ENCODE measurements around the gene PPP6R3. TPM values are rescaled to one million over a fixed set of nuclear protein-coding genes. Genes with fewer than 3 reads are reported as not detected.

PPP6R3 gene
- polyA plus RNA-seq, 1 of the 3 experiments (the other 2 are of a cell fraction) = 28.1 TPM

- TF ChIP-seq PBX3 (IDR thresholded peaks at IDR 0.05) = no peak
- TF ChIP-seq USF2 (IDR thresholded peaks at IDR 0.05; ENCODE audit: borderline replicate concordance, low read depth, low read length) = no peak
- TF ChIP-seq MXI1 (IDR thresholded peaks at IDR 0.05; ENCODE audit: low read depth, low read length) = no peak
- no peak for TF ChIP-seq RFX5 (IDR thresholded peaks at IDR 0.05; ENCODE audit: low read length)
Observed at GRCh38 chr11:68437927-68438657, 22.5 kb upstream of the PPP6R3 start (continued).

- H2AFZ ChIP-seq (ENCODE audit: low read depth) = no peak overlapping the region
- H3K9me2 ChIP-seq = no peaks in the 10 kb centered on the region
- ChIA-PET CTCF (interaction anchor here (1.1 to 1.2 kb wide), 2 partner anchors 141 to 168 kb away, joined by 3 to 4 read pairs; no protein-coding TSS in a partner anchor), POLR2A (no interaction called here)
- H3K9ac ChIP-seq = no peak overlapping the region
- DNase-seq = no peak
- peaks cover 0 to 18% of the 10 kb centered on the region in 2 experiments for H3K36me3 ChIP-seq (replicated peaks in 1 of 2; ENCODE audit: control insufficient read depth in 1 of 2, insufficient read depth in 2 of 2, low read length in 1 of 2)
- H3K4me3 ChIP-seq (ENCODE audit: low read depth in 2 of 2, low read length in 1 of 2) = no peak overlapping the region
- no peaks in the 10 kb centered on the region for H4K20me1 ChIP-seq (ENCODE audit: insufficient read depth)
- no peaks in the 10 kb centered on the region for H3K9me3 ChIP-seq
- 100% methylated on average over 2 of the region's 6 CpGs for WGBS (ENCODE audit: low lambda C conversion rate)
- peaks cover 24 to 34% of the 10 kb centered on the region in 2 experiments; a peak in 3 of 4 replicates for H3K4me1 ChIP-seq (ENCODE audit: control insufficient read depth in 1 of 2, insufficient read depth in 2 of 2, low read depth in 1 of 2, low read length in 1 of 2)
- H3K27me3 ChIP-seq (ENCODE audit: insufficient read depth) = no peaks in the 10 kb centered on the region
- no peak overlapping the region for H3K4me2 ChIP-seq
- TF ChIP-seq GATA2 (CRISPR knock-in tag; IDR thresholded peaks at IDR 0.05) (no peak), TAF1 (IDR thresholded peaks at IDR 0.05; ENCODE audit: borderline replicate concordance, low read depth, low read length) (no peak), CTCF (IDR thresholded peaks at IDR 0.05) (no peak), YY1 (IDR thresholded peaks at IDR 0.05; ENCODE audit: low read depth) (no peak), EP300 (IDR thresholded peaks at IDR 0.05; ENCODE audit: borderline replicate concordance in 1 of 2, low read depth in 1 of 2, low read length in 1 of 2) (no peak), USF2 (IDR thresholded peaks at IDR 0.05; ENCODE audit: borderline replicate concordance, low read depth, low read length) (no peak), JUND (IDR thresholded peaks at IDR 0.05) (no peak), RAD21 (IDR thresholded peaks at IDR 0.05; ENCODE audit: low read length) (no peak), EZH2phosphoT487 (IDR thresholded peaks at IDR 0.05; ENCODE audit: borderline replicate concordance, low read depth) (no peak), RCOR1 (IDR thresholded peaks at IDR 0.05; ENCODE audit: low read length) (no peak), NRF1 (IDR thresholded peaks at IDR 0.05; ENCODE audit: low read depth, low read length) (no peak), FOSL2 (IDR thresholded peaks at IDR 0.05; ENCODE audit: borderline replicate concordance, low read depth) (no peak), SMC3 (IDR thresholded peaks at IDR 0.05; ENCODE audit: low read depth, low read length) (no peak), MEF2A (IDR thresholded peaks at IDR 0.05; ENCODE audit: borderline replicate concordance, low read depth) (no peak), NFIC (IDR thresholded peaks at IDR 0.05; ENCODE audit: borderline replicate concordance) (no peak), MXI1 (IDR thresholded peaks at IDR 0.05; ENCODE audit: low read depth, low read length) (no peak), IRF3 (IDR thresholded peaks at IDR 0.05; ENCODE audit: low read depth, low read length) (no peak), SIN3A (IDR thresholded peaks at IDR 0.05; ENCODE audit: borderline replicate concordance, low read depth, low read length) (no peak)
- no peak overlapping the region for H3K27ac ChIP-seq (ENCODE audit: low read depth in 2 of 2, low read length in 1 of 2)
- peaks cover 13% of the 10 kb centered on the region for H3F3A ChIP-seq (replicated peaks; ENCODE audit: insufficient read depth)
- no peaks in the 10 kb centered on the region for H3K79me2 ChIP-seq (ENCODE audit: insufficient read depth)
Observed at GRCh38 chr11:68438658-68439259, 21.8 kb upstream of the PPP6R3 start.

All from SK-N-SH (cell line).